Measurements from ENCODE around the gene MNS1.
A peak's percentile ranks its signal among the peaks of the same experiment; 100 is the strongest.
"Not testable (repeated sequence)": the region's sequence is repeated elsewhere in the genome, so short reads cannot be mapped to it uniquely, and the experiment has no call there.

The MNS1 gene

DNA sequence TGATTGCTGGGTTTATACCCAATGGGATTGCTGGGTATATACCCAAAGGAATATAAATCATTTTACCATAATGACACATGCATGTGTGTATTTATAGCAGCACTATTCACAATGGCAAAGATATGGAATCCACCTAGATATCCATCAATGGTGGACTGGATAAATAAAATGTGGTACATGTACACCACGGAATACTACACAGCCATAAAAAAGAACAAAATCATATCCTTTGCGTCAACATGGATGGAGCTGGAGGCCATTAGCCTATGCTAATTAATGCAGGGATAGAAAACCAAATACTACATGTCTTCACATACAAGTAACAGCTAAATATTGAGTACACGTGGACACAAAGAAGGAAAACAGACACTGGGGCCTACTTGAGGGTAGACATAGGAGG lies 22.6 kb downstream of the MNS1 start:
- no peak for DNase-seq

GRCh38 chr15:56440214-56440770 lies 24.6 kb downstream of the MNS1 start:
- DNase-seq, result no peak

DNA sequence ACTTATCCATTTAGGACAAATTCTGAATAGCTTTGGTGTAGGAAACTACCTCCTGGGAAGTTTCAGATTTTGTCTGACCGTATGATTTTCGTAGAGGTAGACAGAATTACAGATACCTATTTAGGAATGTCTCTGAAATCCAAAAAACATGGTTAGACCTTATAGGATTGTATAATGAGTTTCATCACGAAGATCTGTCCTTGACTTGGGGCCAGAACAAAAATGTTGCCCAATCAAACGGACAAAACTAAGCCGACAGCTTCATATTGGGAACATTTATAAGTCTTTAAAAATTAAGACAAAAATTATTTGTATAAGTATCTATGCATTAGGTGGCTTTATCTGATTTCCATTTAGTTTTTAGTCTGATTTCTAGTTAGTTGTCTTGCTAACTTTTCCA lies 32.6 kb downstream of the MNS1 start:
- no peak for DNase-seq

DNA sequence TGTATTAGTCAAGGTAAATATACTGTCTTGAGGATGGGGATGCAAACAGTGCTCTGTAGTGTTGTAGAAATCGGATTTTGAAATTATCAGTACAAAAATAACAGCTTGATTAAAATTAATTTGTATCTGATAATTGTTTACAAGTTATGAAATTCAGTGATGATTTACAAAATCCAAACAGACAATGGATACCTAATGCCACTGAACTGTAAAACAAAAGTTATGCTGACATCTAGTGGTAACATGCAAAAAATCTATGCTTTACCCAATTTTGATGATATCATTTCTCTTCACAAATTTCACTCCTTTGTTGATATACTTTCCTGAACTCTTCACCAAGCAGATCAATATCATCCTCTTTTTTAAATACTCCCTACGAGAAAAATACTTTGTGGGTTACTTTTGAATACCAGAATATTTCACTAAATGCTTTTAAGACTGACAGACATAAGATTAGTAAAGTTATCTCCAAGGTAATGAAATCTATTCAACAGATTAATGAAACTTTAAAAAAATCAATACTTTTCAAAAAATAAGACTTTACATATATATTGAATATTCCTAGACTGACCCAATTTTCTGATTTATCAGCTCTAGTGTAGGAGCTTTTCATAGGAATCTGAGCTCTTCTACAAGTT lies 36.0 kb downstream of the MNS1 start:
- DNase-seq, result peak; percentile 11

DNA sequence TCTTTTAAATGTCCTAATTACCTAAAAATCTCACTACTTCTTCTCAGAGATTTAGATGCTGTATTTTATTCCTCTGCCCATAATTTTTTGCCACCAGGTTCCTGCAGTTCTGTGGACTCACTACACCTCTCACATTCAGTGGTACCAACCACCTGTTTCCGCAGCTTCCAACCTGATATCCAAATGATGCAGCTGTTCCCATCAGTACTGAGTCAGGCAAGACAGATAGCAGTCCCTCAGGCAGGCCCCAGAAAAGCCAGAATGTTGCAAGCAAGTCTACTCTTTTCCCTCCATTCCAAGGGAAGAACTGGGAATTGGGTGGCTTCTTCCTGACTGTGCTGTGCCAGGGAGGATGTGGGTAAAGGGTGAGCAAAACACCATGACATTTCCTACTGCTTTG lies 39.0 kb downstream of the MNS1 start:
- no peak for DNase-seq

- no peak for DNase-seq
Observed at GRCh38 chr15:56425276-56425675, 39.7 kb downstream of the MNS1 start.

- DNase-seq, result not testable (repeated sequence)
Observed at GRCh38 chr15:56413114-56413733, 51.7 kb downstream of the MNS1 start.

GRCh38 chr15:56411122-56411749 lies 53.7 kb downstream of the MNS1 start:
- no peak for DNase-seq

DNA sequence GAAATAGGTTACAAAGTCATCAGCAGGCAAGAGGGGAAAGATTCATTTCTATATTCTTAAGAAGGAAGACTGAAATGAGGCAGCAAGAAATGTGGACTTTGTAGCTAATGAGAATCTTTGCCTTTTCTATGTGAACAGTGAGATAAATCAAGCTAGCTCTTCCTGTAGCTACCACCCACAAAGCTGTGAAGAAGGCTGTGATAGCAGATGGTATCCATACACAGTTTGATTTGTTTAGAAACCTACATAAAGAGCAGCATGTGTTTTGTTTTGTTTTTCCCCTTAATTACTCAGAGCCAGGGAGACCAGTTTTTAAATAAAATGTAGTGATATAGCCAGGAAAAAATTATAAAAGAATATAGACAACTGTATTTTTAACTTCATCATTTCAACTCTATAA lies 54.2 kb downstream of the MNS1 start:
- no peak for DNase-seq

- DNase-seq, result not testable (repeated sequence)
Observed at GRCh38 chr15:56399209-56399608, 65.7 kb downstream of the MNS1 start.

- DNase-seq, result not testable (repeated sequence)
Observed at GRCh38 chr15:56397325-56397724, 67.6 kb downstream of the MNS1 start.

DNA sequence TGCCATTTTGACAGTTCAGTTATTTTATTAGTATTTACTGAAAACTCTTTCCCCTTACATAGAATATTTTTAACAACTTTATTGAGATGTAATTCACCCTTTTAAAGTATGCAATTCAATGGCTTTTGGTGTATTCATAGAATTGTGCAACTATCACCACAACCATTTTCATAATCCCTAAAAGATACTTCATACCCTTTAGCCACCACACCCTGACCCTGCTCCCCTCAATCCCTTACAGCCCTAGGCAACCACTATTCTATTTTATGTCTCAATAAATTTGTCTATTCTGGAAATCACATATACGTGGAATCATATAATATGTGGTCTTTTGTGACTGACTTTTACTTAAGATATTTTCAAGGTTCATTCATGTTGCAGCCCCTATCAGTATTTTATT lies 70.0 kb downstream of the MNS1 start:
- DNase-seq, result no peak

GRCh38 chr15:56393277-56393676 lies 71.7 kb downstream of the MNS1 start:
- DNase-seq, result no peak

DNA sequence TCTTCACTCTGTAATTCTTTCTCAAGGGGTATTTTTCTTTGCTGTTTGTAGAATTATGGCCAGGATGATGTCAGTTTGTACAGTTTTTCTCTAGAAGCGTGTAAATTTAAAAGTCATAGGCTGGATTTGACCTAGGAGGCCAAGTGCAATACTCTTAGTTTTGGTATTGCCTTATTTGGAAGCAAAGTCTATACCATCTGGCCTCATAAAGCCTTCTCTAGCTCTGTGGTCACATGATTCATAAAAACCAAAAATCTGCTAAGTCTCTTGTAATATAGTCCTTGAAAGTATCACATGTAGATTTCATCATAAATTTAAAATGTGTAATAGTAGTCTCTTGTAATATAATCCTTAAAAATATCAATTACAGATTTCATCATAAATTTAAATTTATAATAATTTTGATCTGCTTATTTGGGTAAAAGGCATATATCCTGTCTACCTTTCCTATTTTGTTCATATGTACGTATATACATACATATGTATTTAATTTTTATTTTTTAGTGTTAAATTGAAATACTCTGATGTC lies 74.1 kb downstream of the MNS1 start:
- no peak for DNase-seq

GRCh38 chr15:56385908-56386307 lies 79.0 kb downstream of the MNS1 start:
- DNase-seq, result no peak

DNA sequence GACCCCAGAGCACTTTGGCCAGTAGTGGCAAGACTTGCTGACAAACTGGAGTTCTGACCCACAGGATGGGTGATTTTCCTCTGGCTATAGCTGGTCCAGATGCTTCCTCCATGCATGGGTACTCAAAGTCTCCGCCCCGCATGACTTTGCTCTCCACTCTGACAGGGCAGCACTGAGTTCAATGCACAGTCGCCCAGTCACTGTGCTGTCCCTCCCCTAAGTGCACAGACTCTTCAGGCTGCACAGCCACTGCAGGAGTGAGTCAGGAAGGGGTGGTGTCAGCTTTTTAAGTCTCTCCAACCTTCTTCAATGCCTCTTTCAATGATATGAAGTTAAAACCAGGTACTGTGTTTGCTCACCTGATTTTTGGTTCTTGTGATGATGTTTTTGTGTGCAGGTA lies 81.9 kb downstream of the MNS1 start:
- no peak for DNase-seq

All from CD4-positive, alpha-beta T cell treated with Interleukin-10 for 1 hour (primary cell).